Tibial artery (tissue), 4 donors: Measurements from ENCODE around the gene TGM4.

Source experiments
- DNase-seq, 2 donors: peaks; one replicate each; pipeline ENCODE4 v3.0.0-alpha.2; 2019
- H3K27ac ChIP-seq, 2 donors: fragments of 200-600 bp; sonication (generic) in 1 of 2; 1 replicate in 1 of 2; 2 replicates in 1 of 2; pipeline ENCODE4 v1.5.1; 2018 to 2019; ENCODE audit warnings: mild to moderate bottlenecking in 1 of 2
- H3K27me3 ChIP-seq, 2 donors: fragments of 200-600 bp; sonication (generic) in 1 of 2; one replicate each; pipeline versions ENCODE4 v1.5.1 to v1.6.0; 2016 to 2019
- H3K36me3 ChIP-seq, 3 donors: fragments of 200-600 bp; sonication (generic) in 2 of 3; one replicate each; pipeline ENCODE4 v1.5.1; 2016 to 2019; ENCODE audit warnings: mild to moderate bottlenecking in 2 of 3
- H3K4me1 ChIP-seq, 4 donors: fragments of 200-600 bp; sonication (generic) in 2 of 4; 1 replicate in 3 of 4; 2 replicates in 1 of 4; pipeline ENCODE4 v1.5.1; 2016 to 2019
- H3K4me3 ChIP-seq, 2 donors: fragments of 200-600 bp; sonication (generic) in 1 of 2; 1 replicate in 1 of 2; 2 replicates in 1 of 2; pipeline ENCODE4 v1.5.1; 2018 to 2019; ENCODE audit warnings: mild to moderate bottlenecking in 2 of 2
- H3K9me3 ChIP-seq, 3 donors: fragments of 200-600 bp; sonication (generic) in 1 of 3; one replicate each; pipeline ENCODE4 v1.5.1; 2016 to 2019
- intact Hi-C: fragments of 100-400 bp; cut with DNase I; formaldehyde crosslinking; loops from one replicate; pipeline ENCODE4 v1.15.0; 2023; ENCODE audit warnings: low total_unique reads
- TF ChIP-seq, protein P1 (sequence below), 2 experiments: fragments of 200-600 bp in 1 of 2; fragments of 450-650 bp in 1 of 2; IDR thresholded peaks; one replicate each; pipeline ENCODE4 v1.5.1; 2017 to 2019; ENCODE audit warnings: antibody characterized with exemption in 2 of 2, mild to moderate bottlenecking in 1 of 2, moderate library complexity in 1 of 2

Gene TGM4

DNA sequence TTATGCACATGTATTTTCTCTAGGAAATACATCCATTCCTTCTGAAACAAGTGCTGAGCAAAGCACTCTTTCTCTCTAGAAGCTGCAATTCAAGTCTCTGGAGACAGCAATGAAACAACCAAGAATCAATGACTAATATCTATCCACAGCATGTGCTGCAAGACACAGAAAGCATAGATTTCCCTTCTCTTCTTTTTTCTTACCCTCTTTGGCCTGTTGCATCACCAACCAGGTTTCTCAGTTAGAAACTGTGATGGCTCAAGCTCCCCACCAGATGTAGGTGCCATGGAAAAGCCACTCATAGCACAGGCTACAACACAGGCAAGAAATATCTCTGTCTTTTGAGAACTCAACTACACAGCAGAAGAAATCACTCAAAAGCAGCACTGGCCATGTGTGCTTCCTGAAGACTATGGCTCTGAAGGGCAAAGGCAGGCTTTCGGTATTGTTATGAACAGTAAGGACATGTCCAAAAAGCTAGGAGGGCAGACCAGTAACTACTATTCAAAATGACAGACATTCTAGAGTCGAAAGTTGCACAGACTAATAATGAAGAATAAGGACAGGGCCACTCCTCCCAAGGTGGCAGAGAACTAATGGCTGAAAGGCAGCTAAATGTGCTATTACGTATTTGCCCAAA is 86.1 kb downstream of the TGM4 start:
- H3K4me1 ChIP-seq, result peaks cover 0 to 4% (median 0%) of the 10 kb centered on the region in 4 donors

DNA sequence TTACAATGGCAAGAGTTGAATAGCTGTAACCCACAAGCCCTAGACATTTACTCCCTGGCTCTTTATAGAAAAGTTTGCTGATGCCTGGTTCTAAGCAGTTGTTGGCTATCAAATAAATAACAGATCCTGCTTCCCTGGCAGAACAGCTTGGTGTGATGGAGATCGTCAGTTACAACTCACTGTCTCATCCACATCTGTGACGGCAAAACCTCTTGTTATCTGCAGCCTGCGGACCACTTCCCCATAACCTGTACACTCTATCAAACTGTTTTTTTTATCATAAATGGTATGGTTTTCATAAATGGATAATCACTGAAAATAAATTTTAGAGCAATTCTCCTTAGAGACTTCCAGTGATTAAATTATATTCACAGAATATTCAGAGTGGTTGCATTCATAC is 87.5 kb downstream of the TGM4 start:
- Histone ChIP-seq H3K36me3 (peaks cover 12 to 20% (median 20%) of the 10 kb centered on the region in 3 donors), H3K27ac (no peak overlapping the region), H3K9me3 (no peaks in the 10 kb centered on the region), H3K4me3 (no peak overlapping the region), H3K27me3 (no peaks in the 10 kb centered on the region), H3K4me1 (peaks cover 0 to 4% (median 0%) of the 10 kb centered on the region in 4 donors)
- intact Hi-C loops, result no loop called here
- TF ChIP-seq, protein P1, sequence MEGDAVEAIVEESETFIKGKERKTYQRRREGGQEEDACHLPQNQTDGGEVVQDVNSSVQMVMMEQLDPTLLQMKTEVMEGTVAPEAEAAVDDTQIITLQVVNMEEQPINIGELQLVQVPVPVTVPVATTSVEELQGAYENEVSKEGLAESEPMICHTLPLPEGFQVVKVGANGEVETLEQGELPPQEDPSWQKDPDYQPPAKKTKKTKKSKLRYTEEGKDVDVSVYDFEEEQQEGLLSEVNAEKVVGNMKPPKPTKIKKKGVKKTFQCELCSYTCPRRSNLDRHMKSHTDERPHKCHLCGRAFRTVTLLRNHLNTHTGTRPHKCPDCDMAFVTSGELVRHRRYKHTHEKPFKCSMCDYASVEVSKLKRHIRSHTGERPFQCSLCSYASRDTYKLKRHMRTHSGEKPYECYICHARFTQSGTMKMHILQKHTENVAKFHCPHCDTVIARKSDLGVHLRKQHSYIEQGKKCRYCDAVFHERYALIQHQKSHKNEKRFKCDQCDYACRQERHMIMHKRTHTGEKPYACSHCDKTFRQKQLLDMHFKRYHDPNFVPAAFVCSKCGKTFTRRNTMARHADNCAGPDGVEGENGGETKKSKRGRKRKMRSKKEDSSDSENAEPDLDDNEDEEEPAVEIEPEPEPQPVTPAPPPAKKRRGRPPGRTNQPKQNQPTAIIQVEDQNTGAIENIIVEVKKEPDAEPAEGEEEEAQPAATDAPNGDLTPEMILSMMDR (IDR thresholded peaks at IDR 0.05), result no peak
- no peak for DNase-seq

More for the DNA sequence above, 86.1 kb downstream of the TGM4 start:
- Histone ChIP-seq H3K4me3 (no peak overlapping the region), H3K9me3 (no peaks in the 10 kb centered on the region), H3K27me3 (no peaks in the 10 kb centered on the region), H3K27ac (no peak overlapping the region), H3K36me3 (peaks cover 12 to 28% (median 20%) of the 10 kb centered on the region in 3 donors)
- DNase-seq, result no peak
- intact Hi-C loops, result no loop called here
- TF ChIP-seq, protein P1 (IDR thresholded peaks at IDR 0.05), result no peak

DNA sequence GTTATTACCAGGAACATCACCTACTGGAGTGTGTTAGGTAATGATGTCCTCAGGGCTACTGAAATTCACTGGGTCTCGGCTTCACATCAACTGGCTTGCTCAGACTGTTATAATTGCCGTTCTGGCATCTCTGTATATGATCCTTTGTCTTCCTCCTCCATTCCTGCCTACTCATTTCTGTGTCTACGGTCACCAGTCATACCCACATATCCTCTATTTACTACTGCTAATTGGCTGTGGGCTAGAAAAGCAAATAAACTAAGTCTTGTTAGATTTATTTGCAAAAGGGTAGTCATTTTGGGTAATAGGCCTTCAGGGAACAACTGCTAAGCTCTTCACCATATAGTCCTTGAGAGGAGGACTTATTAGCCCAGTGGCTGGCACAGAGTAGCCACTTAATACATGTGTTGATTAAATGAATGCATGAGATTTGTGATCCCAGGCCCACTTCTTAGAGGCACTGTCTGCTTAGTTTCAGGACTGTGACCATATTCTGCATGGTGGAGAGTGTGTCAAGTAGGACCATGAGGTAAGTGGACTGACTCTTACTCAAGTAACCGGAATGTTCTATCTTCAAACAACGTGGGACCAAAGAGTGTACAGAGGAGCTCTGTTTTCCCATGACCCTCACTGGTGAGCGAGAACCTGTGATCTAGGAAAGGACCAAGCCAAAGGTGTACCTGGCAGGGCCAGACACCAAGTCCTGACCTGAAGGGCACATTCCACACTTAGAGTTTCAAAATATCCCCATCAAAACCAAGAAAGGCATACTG is 88.4 kb downstream of the TGM4 start:
- TF ChIP-seq, protein P1 (IDR thresholded peaks at IDR 0.05), result no peak
- H3K27ac ChIP-seq, result no peak overlapping the region
- H3K36me3 ChIP-seq, result peaks cover 12 to 13% (median 13%) of the 10 kb centered on the region in 3 donors
- no peak for DNase-seq
- peaks cover 0 to 4% (median 0%) of the 10 kb centered on the region in 4 donors for H3K4me1 ChIP-seq
- no peak overlapping the region for H3K4me3 ChIP-seq
- intact Hi-C loops, result no loop called here
- H3K27me3 ChIP-seq, result no peaks in the 10 kb centered on the region
- no peaks in the 10 kb centered on the region for H3K9me3 ChIP-seq

DNA sequence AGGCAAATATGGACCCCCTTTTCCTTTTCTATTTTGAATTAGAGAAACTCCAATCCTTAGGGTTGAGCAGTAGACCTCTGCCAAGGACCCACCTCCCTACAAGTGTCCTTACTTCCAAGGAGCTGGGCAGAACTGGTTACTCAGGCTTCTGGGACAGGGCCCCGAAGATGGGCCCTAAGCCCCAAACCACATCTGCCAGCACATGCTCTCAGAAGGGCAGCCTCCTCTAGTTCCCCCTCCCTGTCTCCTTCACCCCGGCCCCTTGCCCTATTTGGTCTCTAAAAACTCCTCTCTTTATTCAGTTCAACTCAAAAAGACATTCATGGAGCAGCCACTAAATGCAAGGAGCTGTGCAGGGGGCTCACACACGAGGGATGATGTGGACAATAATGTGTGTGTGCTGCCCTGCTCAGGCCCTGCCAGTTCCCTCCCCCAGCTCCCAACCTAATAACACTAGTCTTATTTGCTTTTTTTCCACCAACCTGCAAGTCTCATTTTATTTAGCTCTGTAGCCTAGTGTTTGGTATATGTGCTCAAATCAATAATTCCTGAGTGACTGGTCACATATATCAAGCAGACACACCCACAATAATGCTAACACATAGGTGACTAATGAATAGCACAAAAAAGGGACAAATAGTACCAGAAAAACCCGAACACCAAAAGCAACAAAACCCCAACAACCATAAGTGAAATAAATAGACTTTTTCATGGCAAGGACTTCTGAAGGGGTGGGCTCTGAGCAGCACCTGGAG is 89.3 kb downstream of the TGM4 start:
- Histone ChIP-seq H3K4me1 (peaks cover 0 to 4% (median 0%) of the 10 kb centered on the region in 4 donors), H3K9me3 (no peaks in the 10 kb centered on the region), H3K27me3 (no peaks in the 10 kb centered on the region), H3K36me3 (peaks cover 4% of the 10 kb centered on the region in 3 donors), H3K27ac (no peak overlapping the region), H3K4me3 (no peak overlapping the region)
- intact Hi-C loops, result no loop called here
- no peak for DNase-seq
- TF ChIP-seq, protein P1 (IDR thresholded peaks at IDR 0.05), result no peak
